B cell (primary cell): ENCODE data around the gene ABHD16A.

Experiments used
- EZH2 ChIP-seq: IDR thresholded peaks from 2 replicates; pipeline ENCODE4 v1.6.1; 2012; ENCODE audit warnings: borderline replicate concordance, low read depth, mild to moderate bottlenecking, moderate library complexity, low read length; ENCODE audit not compliant: insufficient read depth, poor library complexity, severe bottlenecking
- TF ChIP-seq, protein P1 (sequence below): fragments of 200-600 bp; IDR thresholded peaks from one replicate; pipeline ENCODE4 v1.8.0; 2022; ENCODE audit warnings: antibody characterized with exemption, mild to moderate bottlenecking

DNA sequence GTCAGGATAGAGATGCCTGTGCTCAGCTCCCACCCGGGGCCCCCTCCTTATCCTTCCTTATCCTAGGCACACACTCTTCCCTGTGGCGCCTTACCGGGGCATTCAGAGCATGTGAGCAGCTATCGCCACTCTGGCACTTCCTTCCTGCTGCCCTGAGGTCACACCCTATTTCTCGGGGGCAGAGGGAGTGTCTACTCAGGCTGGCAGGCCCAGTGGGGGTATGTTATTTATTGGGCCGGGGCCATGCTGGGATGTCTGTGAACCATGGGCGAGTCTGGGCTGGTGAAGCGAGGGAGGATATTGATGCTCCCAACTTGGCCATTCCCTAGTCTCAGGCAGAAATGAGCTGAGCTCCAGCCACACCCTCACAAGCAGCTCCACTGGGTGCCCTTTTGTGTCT, 8.1 kb upstream of the ABHD16A start:
- TF ChIP-seq, protein P1, sequence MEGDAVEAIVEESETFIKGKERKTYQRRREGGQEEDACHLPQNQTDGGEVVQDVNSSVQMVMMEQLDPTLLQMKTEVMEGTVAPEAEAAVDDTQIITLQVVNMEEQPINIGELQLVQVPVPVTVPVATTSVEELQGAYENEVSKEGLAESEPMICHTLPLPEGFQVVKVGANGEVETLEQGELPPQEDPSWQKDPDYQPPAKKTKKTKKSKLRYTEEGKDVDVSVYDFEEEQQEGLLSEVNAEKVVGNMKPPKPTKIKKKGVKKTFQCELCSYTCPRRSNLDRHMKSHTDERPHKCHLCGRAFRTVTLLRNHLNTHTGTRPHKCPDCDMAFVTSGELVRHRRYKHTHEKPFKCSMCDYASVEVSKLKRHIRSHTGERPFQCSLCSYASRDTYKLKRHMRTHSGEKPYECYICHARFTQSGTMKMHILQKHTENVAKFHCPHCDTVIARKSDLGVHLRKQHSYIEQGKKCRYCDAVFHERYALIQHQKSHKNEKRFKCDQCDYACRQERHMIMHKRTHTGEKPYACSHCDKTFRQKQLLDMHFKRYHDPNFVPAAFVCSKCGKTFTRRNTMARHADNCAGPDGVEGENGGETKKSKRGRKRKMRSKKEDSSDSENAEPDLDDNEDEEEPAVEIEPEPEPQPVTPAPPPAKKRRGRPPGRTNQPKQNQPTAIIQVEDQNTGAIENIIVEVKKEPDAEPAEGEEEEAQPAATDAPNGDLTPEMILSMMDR, result no peak
- TF ChIP-seq EZH2, result no peak
